GM11168 (cell line): ENCODE results near the gene G6PC3.

Experiments used
- in situ Hi-C: fragments of 300-500 bp; cut with MboI; formaldehyde crosslinking; loops from one replicate; pipeline ENCODE4 v1.12.0; 2022; ENCODE audit warnings: low sequenced_read_pairs; ENCODE audit not compliant: unreplicated experiment

G6PC3 gene

GRCh38 chr17:44059101-44059892, 11.2 kb upstream of the G6PC3 start:
- in situ Hi-C loops: no loop called here

- in situ Hi-C loops: no loop called here
These were observed 9.1 kb upstream of the G6PC3 start for GRCh38 chr17:44061446-44061845.

GRCh38 chr17:44062871-44063270, 7.7 kb upstream of the G6PC3 start:
- in situ Hi-C loops: no loop called here

GRCh38 chr17:44063704-44064639, 6.6 kb upstream of the G6PC3 start:
- in situ Hi-C loops: no loop called here

- in situ Hi-C loops: no loop called here
These were observed 4.8 kb upstream of the G6PC3 start for GRCh38 chr17:44065668-44066203.

GRCh38 chr17:44066204-44066930, 4.2 kb upstream of the G6PC3 start, which contains the start of gene LSM12:
Gene LSM12 (minus strand): TSS chr17:44066671. CDS start chr17:44066587, 84 bp downstream.
- in situ Hi-C loops: no loop called here

- in situ Hi-C loops: no loop called here
These were observed 3.0 kb upstream of the G6PC3 start for GRCh38 chr17:44067545-44067940.

- in situ Hi-C loops: no loop called here
These were observed 521 bp upstream of the G6PC3 start for GRCh38 chr17:44069974-44070454.

- in situ Hi-C loops: no loop called here
These were observed 624 bp downstream of the G6PC3 start for GRCh38 chr17:44071198-44071520.

- in situ Hi-C loops: no loop called here
These were observed 1.2 kb downstream of the G6PC3 start for GRCh38 chr17:44071772-44072171.

- in situ Hi-C loops: no loop called here
These were observed 3.8 kb downstream of the G6PC3 start for GRCh38 chr17:44074231-44074910.

GRCh38 chr17:44074911-44075285, 4.4 kb downstream of the G6PC3 start:
- in situ Hi-C loops: no loop called here

- in situ Hi-C loops: no loop called here
These were observed 5.2 kb downstream of the G6PC3 start for GRCh38 chr17:44075598-44076293.

GRCh38 chr17:44076716-44077594, 6.4 kb downstream of the G6PC3 start:
- in situ Hi-C loops: no loop called here

- in situ Hi-C loops: no loop called here
These were observed 7.0 kb downstream of the G6PC3 start for GRCh38 chr17:44077595-44077909.

- in situ Hi-C loops: no loop called here
These were observed 7.9 kb downstream of the G6PC3 start for GRCh38 chr17:44078412-44078811.

GRCh38 chr17:44079877-44080821, 9.6 kb downstream of the G6PC3 start:
- in situ Hi-C loops: no loop called here
